HCT116 (cell line): Measurements from ENCODE around the gene DCAF5. TPM values are rescaled to one million over a fixed set of nuclear protein-coding genes. Genes with fewer than 3 reads are reported as not detected.

Experiments used
- ATAC-seq: fragments of 200-7000 bp; cut with Tn5 transposase; 2 replicates; pipeline ENCODE4 v1.9.1; 2020; ENCODE audit warnings: mild to moderate bottlenecking, moderate library complexity
- BruUV-seq: library from RNA; stranded (reverse); fragments of 400-500 nt; replicated peaks from 2 replicates; lab custom pipeline; 2021; lab: Mats Ljungman, UMichigan
- CTCF ChIA-PET: fragments of 300-600 bp; sonication (Branson Sonifier 250); formaldehyde crosslinking; loops from one replicate; lab custom pipeline; 2021; ENCODE audit warnings: antibody characterized with exemption; lab: Charles Lee
- POLR2A ChIA-PET: fragments of 300-600, 350-600 bp; sonication (Branson Sonifier 250); formaldehyde crosslinking; loops from one replicate; lab custom pipeline; 2021; ENCODE audit warnings: antibody characterized with exemption; lab: Charles Lee
- RAD21 ChIA-PET, 2 experiments: fragments of 300-600 bp; sonication (Branson Sonifier 250); formaldehyde crosslinking; loops; one replicate each; lab custom pipeline; 2023; ENCODE audit warnings: low total read pairs in 2 of 2; ENCODE audit not compliant: uncharacterized antibody in 2 of 2, unreplicated experiment in 2 of 2, low non-redundant PET in 1 of 2; lab: Charles Lee
- DNase-seq: peaks from one replicate; pipeline ENCODE4 v3.0.0-alpha.2; 2010; ENCODE audit warnings: low read depth, low spot score
- H2AFZ ChIP-seq: fragments of 200-600 bp; shearing (Covaris generic), sonication (generic); 2 replicates; pipeline ENCODE4 v1.6.1; 2017; ENCODE audit warnings: low read depth, mixed run types, mixed read lengths, antibody characterized with exemption, low read length; ENCODE audit not compliant: poor library complexity, severe bottlenecking
- H3K27ac ChIP-seq: 2 replicates; pipeline ENCODE4 v1.5.1; 2012; ENCODE audit warnings: low read depth, low read length
- H3K27me3 ChIP-seq: fragments of 200-600 bp; sonication (generic); 2 replicates; pipeline ENCODE4 v1.6.1; 2016; ENCODE audit warnings: mixed run types, low read length, mixed read lengths; ENCODE audit not compliant: insufficient read depth
- H3K36me3 ChIP-seq, 2 experiments: fragments of 200-500 bp in 1 of 2; fragments of 200-600 bp in 1 of 2; sonication (Bioruptor generic) in 1 of 2; sonication (generic) in 1 of 2; 2 replicates each; pipeline versions ENCODE4 v1.5.1 to v1.6.1; 2014 to 2016; ENCODE audit warnings: low read length in 2 of 2, inconsistent platforms in 1 of 2, mixed read lengths in 1 of 2, mixed run types in 1 of 2; ENCODE audit not compliant: insufficient read depth in 2 of 2, control insufficient read depth in 1 of 2
- H3K4me1 ChIP-seq, 2 experiments: fragments of 200-600 bp in 1 of 2; sonication (generic) in 1 of 2; 2 replicates each; pipeline versions ENCODE4 v1.5.1 to v1.6.1; 2012 to 2017; ENCODE audit warnings: low read length in 2 of 2, inconsistent platforms in 1 of 2, mild to moderate bottlenecking in 1 of 2, mixed read lengths in 1 of 2, mixed run types in 1 of 2, moderate library complexity in 1 of 2; ENCODE audit not compliant: insufficient read depth in 2 of 2, control insufficient read depth in 1 of 2
- H3K4me2 ChIP-seq: fragments of 200-600 bp; sonication (generic); 2 replicates; pipeline ENCODE4 v1.6.1; 2017; ENCODE audit warnings: mixed run types, low read length, mixed read lengths
- H3K4me3 ChIP-seq, 2 experiments: fragments of 200-600 bp in 1 of 2; sonication (generic) in 1 of 2; replicated peaks in 1 of 2; 2 replicates each; pipeline ENCODE4 v1.5.1; 2011 to 2016; ENCODE audit warnings: low read length in 2 of 2, control low read depth in 1 of 2, low read depth in 1 of 2, mild to moderate bottlenecking in 1 of 2, mixed read lengths in 1 of 2, mixed run types in 1 of 2
- H3K79me2 ChIP-seq: fragments of 200-600 bp; sonication (generic); 2 replicates; pipeline ENCODE4 v1.6.1; 2017; ENCODE audit warnings: mild to moderate bottlenecking, mixed run types, low read length, moderate library complexity, mixed read lengths; ENCODE audit not compliant: insufficient read depth
- H3K9ac ChIP-seq: fragments of 200-600 bp; sonication (generic); 2 replicates; pipeline ENCODE4 v1.6.1; 2016; ENCODE audit warnings: low read length, mixed read lengths
- H3K9me2 ChIP-seq: fragments of 200-600 bp; sonication (generic), shearing (Covaris generic); 2 replicates; pipeline ENCODE4 v1.6.1; 2017; ENCODE audit warnings: mixed run types, mild to moderate bottlenecking, moderate library complexity; ENCODE audit not compliant: insufficient read depth
- H3K9me3 ChIP-seq, 2 experiments: fragments of 200-500 bp in 1 of 2; fragments of 200-600 bp in 1 of 2; sonication (Bioruptor generic) in 1 of 2; sonication (generic) in 1 of 2; 2 replicates each; pipeline ENCODE4 v1.6.1; 2014 to 2017; ENCODE audit warnings: low read length in 2 of 2, mixed read lengths in 2 of 2, inconsistent platforms in 1 of 2, low read depth in 1 of 2, mild to moderate bottlenecking in 1 of 2, mixed run types in 1 of 2, moderate library complexity in 1 of 2; ENCODE audit not compliant: control insufficient read depth in 1 of 2, insufficient read depth in 1 of 2
- H4K20me1 ChIP-seq: fragments of 200-600 bp; sonication (generic), shearing (Covaris generic); 2 replicates; pipeline ENCODE4 v1.6.1; 2017; ENCODE audit warnings: mixed run types, mild to moderate bottlenecking, moderate library complexity; ENCODE audit not compliant: insufficient read depth
- CTCF ChIP-seq, 3 experiments: fragments of 200-600 bp in 1 of 3; sonication (generic) in 1 of 3; IDR thresholded peaks in 2 of 3; conservative IDR thresholded peaks in 1 of 3; 2 replicates each; pipeline ENCODE4 v1.5.1; 2012 to 2017; ENCODE audit warnings: low read depth in 2 of 3, low read length in 2 of 3, antibody characterized with exemption in 1 of 3, borderline replicate concordance in 1 of 3, control low read depth in 1 of 3, mild to moderate bottlenecking in 1 of 3, mixed read lengths in 1 of 3, mixed run types in 1 of 3, moderate library complexity in 1 of 3; ENCODE audit not compliant: insufficient read depth in 1 of 3
- EZH2phosphoT487 ChIP-seq: fragments of 200-600 bp; IDR thresholded peaks from 2 replicates; pipeline ENCODE4 v1.6.1; 2018; ENCODE audit warnings: antibody characterized with exemption, borderline replicate concordance
- FOSL1 ChIP-seq: IDR thresholded peaks from 2 replicates; pipeline ENCODE4 v1.6.1; 2012; ENCODE audit warnings: low read depth
- RAD21 ChIP-seq: IDR thresholded peaks from 2 replicates; pipeline ENCODE4 v1.6.1; 2012; ENCODE audit warnings: low read depth, mild to moderate bottlenecking
- REST ChIP-seq: IDR thresholded peaks from 2 replicates; pipeline ENCODE4 v1.6.1; 2012; ENCODE audit warnings: low read depth
- ZBTB33 ChIP-seq: IDR thresholded peaks from 2 replicates; pipeline ENCODE4 v1.6.1; 2011; ENCODE audit warnings: mild to moderate bottlenecking, low read length, moderate library complexity; ENCODE audit not compliant: insufficient replicate concordance; ENCODE audit errors: extremely low read depth
- ZNF274 ChIP-seq: fragments of 200-500 bp; sonication (Bioruptor generic); IDR thresholded peaks from 2 replicates; pipeline ENCODE4 v1.6.1; 2014; ENCODE audit warnings: mild to moderate bottlenecking, low read depth, low read length, inconsistent platforms
- intact Hi-C: fragments of 100-400 bp; cut with micrococcal nuclease; formaldehyde crosslinking; loops from 2 replicates; pipeline ENCODE4 v1.10.0; 2022
- total RNA-seq: library from RNA; stranded (reverse); gene quantifications from one replicate; pipeline ENCODE4 v1.2.1, GENCODE V29; 2021; ENCODE audit not compliant: unreplicated experiment

Gene DCAF5
- total RNA-seq, 1 experiment from 2014 or later, result 27.1 TPM

- Histone ChIP-seq H3K4me3 (no peak overlapping the region), H3K27me3 (no peaks in the 10 kb centered on the region), H3K9me3 (no peaks in the 10 kb centered on the region), H3K4me1 (no peaks in the 10 kb centered on the region), H3K36me3 (peaks cover 6 to 18% of the 10 kb centered on the region in 2 experiments; a peak in 2 of 4 replicates), H4K20me1 (no peaks in the 10 kb centered on the region), H3K79me2 (no peaks in the 10 kb centered on the region), H3K27ac (no peak overlapping the region), H3K4me2 (no peak overlapping the region), H3K9ac (no peak overlapping the region), H3K9me2 (no peaks in the 10 kb centered on the region), H2AFZ (no peak overlapping the region)
- ChIA-PET POLR2A (no interaction called here), CTCF (interaction anchor here (0.6 to 1.8 kb wide), 15 partner anchors 9 to 223 kb away, joined by 3 to 15 read pairs (median 3); no protein-coding TSS in a partner anchor), RAD21 (interaction anchor here in 1 of 2 experiments (0.6 kb wide), 1 partner anchor 167 kb away, joined by 3 read pairs; no protein-coding TSS in a partner anchor)
- BruUV-seq, result no TSS peak
- intact Hi-C loops, result loop anchor here (1.0 to 5.0 kb wide), 2 partner anchors 179 to 228 kb away; no protein-coding TSS in a partner anchor
- TF ChIP-seq ZNF274 (no peak), ZBTB33 (no peak), REST (no peak), RAD21 (peak; percentile 77), FOSL1 (no peak), CTCF (IDR thresholded peaks at IDR 0.05 in 2 of 3, conservative IDR thresholded peaks at IDR 0.05 in 1 of 3; ENCODE audit: borderline replicate concordance in 1 of 3, insufficient read depth in 1 of 3, low read depth in 2 of 3, low read length in 2 of 3) (peak; percentile 77 to 89 (median 86); a peak in 5 of 6 replicates), EZH2phosphoT487 (no peak)
- DNase-seq (peak; percentile 45), ATAC-seq (peak; percentile 98)
These were observed 62.6 kb downstream of the DCAF5 start for GRCh38 chr14:69090187-69090789.
